ENCODE measurements around the gene GPR62.

GPR62 gene

GRCh38 chr3:51937611-51938450 is 17.4 kb upstream of the GPR62 start:
- Histone ChIP-seq H3K4me3 (no peak overlapping the region), H3K27ac (no peak overlapping the region)

DNA sequence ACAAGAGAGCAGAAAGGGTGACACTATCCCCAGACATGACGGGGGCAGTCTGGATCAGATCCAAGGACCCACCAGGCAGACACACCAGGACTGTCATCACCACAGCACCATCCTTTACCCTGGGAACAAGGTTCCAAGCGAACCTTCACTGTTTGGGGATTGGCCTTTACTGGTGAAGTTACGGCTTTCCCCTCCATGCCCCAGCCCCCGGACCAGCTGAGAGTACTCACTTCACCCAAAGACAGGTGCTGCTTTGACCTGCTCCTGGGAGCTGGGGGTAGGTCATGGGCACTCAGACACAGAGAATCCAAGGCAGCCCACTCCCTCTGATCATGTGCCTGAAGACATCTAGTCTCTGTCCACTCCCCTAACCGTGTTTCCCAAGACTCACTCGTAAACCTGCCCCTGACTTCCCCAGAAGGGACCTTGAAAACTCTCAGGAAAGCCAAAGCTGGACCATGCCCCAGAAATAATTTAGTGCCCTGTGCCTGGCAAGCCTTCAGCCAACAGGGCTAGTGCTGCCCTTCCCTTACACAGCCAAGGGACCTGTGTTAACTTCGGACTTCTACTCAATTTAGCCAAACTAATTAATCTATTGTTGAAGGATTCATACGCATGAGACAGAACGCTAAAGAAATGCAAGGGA is 16.3 kb upstream of the GPR62 start:
- Histone ChIP-seq H3K27ac (no peak overlapping the region), H3K4me3 (no peak overlapping the region)

GRCh38 chr3:51940648-51941462 is 14.3 kb upstream of the GPR62 start:
- H3K27ac ChIP-seq: peak overlapping the region in 18 of 21 experiments; percentile 37 to 94 (median 78)
- peak overlapping the region; percentile 56 to 94 (median 68) for H3K4me3 ChIP-seq

GRCh38 chr3:51941463-51941797 is 13.8 kb upstream of the GPR62 start:
- Histone ChIP-seq H3K4me3 (peak overlapping the region; percentile 56 to 94 (median 68)), H3K27ac (peak overlapping the region in 18 of 21 experiments; percentile 37 to 94 (median 78))

- Histone ChIP-seq H3K27ac (peak within 1 kb of the TSS; percentile 68 to 97 (median 90)), H3K4me3 (peak within 1 kb of the TSS; percentile 56 to 94 (median 68))
These were observed 13.2 kb upstream of the GPR62 start, which contains the start of the genes PARP3 and RRP9 for GRCh38 chr3:51941798-51942602. TSS of gene PARP3 (plus strand) at chr3:51942363. CDS start at chr3:51943356, 993 bp downstream. TSS of gene RRP9 (minus strand) at chr3:51941904. CDS start at chr3:51941867, 37 bp downstream.

DNA sequence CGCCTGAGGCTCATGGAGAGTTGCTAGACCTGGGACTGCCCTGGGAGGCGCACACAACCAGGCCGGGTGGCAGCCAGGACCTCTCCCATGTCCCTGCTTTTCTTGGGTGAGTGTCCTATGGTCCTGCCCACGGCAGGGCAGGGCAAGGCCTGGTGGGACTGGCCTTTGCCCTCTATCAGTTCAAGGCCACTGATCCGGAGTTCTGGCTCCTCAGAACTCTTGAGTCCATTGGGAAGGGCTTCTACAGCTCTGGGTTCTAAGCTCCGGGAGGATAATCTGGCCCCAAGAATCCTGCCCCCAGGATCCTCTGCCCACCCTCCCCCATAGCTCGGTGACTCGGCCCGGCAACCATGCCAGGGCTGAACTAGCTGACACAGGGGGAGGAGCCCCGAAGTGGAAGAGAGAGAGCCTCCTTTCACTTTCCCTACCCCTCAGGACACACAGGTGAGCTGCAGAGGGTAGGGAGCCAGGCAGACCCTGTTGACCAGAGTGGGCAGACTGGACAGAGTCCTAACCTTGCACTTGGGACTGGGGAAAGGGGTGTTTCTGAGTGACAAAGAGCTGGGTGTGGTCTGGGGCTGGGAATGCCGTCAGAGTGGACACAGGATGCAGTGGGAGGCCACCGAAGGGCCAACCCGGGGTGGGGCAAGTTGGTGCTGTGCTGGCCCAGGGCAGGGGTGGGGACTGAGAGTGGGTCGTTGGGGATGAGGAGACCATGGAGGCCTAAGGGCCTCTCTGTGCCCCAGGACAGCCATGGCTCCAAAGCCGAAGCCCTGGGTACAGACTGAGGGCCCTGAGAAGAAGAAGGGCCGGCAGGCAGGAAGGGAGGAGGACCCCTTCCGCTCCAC is 12.4 kb upstream of the GPR62 start:
- peak overlapping the region; percentile 68 to 97 (median 90) for H3K27ac ChIP-seq
- peak overlapping the region; percentile 46 to 94 (median 56) for H3K4me3 ChIP-seq

GRCh38 chr3:51943451-51944391 is 11.5 kb upstream of the GPR62 start:
- Histone ChIP-seq H3K4me3 (peak overlapping the region in 1 of 7 experiments; percentile 56), H3K27ac (peak overlapping the region in 18 of 21 experiments; percentile 79 to 97 (median 90))

DNA sequence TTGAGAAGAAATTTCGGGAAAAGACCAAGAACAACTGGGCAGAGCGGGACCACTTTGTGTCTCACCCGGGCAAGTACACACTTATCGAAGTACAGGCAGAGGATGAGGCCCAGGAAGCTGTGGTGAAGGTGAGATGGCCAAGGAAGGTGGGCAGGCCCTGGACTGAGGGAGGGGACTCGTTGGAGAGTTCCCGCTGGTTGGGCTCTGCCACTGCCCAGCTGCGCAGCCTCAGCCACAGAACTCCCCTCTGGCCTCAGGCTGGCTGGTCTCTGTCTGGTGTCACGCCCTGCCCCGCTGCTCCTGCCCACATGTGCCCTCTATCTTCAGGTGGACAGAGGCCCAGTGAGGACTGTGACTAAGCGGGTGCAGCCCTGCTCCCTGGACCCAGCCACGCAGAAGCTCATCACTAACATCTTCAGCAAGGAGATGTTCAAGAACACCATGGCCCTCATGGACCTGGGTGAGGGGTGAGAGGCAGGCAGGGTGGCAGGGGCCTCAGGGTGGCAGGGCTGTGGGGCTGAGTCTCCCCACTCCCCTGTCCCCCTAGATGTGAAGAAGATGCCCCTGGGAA is 10.6 kb upstream of the GPR62 start:
- H3K4me3 ChIP-seq: no peak overlapping the region
- H3K27ac ChIP-seq: no peak overlapping the region

- no peak overlapping the region for H3K27ac ChIP-seq
- H3K4me3 ChIP-seq: no peak overlapping the region
These were observed 9.9 kb upstream of the GPR62 start for GRCh38 chr3:51945031-51945840.

GRCh38 chr3:51945926-51946705 is 9.1 kb upstream of the GPR62 start:
- Histone ChIP-seq H3K4me3 (no peak overlapping the region), H3K27ac (no peak overlapping the region)

- Histone ChIP-seq H3K4me3 (no peak overlapping the region), H3K27ac (no peak overlapping the region)
These were observed 8.4 kb upstream of the GPR62 start for GRCh38 chr3:51946796-51947195.

GRCh38 chr3:51947215-51947900 is 7.8 kb upstream of the GPR62 start:
- no peak overlapping the region for H3K27ac ChIP-seq
- no peak overlapping the region for H3K4me3 ChIP-seq

DNA sequence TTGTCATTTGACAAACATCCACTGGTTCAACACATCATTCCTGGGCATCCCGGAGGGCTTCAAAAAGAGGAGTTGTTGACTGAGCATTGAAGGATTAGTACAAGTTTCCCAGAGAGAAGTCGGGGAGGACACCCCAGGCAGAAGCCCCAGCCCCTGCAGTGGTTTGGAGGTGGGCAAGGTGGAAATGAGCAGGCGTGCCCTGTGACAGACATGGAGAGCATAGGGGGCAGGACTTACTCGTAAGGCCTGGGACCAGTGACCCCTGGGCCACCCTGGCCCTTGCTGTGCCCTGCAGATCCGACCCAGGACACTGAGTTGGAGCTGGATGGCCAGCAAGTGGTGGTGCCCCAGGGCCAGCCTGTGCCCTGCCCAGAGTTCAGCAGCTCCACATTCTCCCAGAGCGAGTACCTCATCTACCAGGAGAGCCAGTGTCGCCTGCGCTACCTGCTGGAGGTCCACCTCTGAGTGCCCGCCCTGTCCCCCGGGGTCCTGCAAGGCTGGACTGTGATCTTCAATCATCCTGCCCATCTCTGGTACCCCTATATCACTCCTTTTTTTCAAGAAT is 7.1 kb upstream of the GPR62 start:
- no peak overlapping the region for H3K4me3 ChIP-seq
- H3K27ac ChIP-seq: no peak overlapping the region

DNA sequence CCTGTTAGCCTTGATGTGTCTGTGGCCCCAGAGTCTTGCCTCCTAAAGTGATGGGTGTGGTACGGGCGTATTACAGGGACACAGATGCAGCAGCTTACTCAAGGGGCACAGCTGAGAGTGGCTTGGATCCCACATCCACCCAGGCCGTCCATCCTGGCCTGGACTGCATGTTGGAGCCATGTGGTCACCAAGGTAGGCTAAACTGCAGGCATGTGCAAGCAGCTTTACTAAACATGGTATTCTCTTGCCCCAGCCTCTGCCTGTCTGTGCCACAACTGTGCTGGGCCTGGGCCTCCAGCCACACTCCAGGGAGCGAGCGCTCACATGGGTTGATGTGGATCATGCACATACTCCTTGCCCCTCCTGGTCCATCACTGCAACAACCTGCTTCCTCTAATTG is 6.1 kb upstream of the GPR62 start:
- H3K4me3 ChIP-seq: no peak overlapping the region
- H3K27ac ChIP-seq: no peak overlapping the region

DNA sequence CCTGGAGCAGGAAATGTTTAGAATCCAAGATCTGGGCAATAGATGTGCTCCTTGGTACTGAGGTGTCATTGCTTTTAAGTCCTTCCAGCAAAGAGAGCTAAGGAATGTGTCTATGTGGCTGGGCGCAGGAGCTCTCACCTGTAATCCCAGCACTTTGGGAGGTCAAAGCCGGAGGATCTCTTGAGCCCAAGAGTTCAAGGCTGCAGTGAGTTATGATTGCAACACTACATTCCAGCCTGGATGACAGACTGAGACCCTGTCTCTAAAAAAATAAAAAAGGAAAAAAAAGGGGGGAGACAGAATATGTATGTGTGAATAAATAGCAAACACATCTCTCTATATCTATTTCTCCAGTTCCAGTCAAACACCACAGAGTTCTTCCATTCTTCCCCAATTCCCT is 4.3 kb upstream of the GPR62 start:
- Histone ChIP-seq H3K27ac (no peak overlapping the region), H3K4me3 (no peak overlapping the region)
